ENCODE measurements around the gene ISG15. TPM values are rescaled to one million over a fixed set of nuclear protein-coding genes. Genes with fewer than 3 reads are reported as not detected.

ISG15 gene
- total RNA-seq (2014; rRNA removed; shearing (Covaris generic)), result 201 and 353 TPM in 2 replicates

GRCh38 chr1:1013105-1013921, at the start of gene ISG15:
Gene ISG15, plus strand, starts transcription at chr1:1013497. Its CDS starts 77 bp downstream, at chr1:1013574.
- DNase-seq (ENCODE audit: low read depth in 1 of 2, low spot score in 2 of 2), result peak; percentile 89
- Histone ChIP-seq H3K27ac (peak within 1 kb of the TSS; percentile 66), H3K4me1 (replicated peaks) (peaks cover 20% of the 10 kb centered on the region), H3K36me3 (peaks cover 15% of the 10 kb centered on the region), H3K4me3 (peak within 1 kb of the TSS; percentile 49), H3K9me3 (replicated peaks) (no peaks in the 10 kb centered on the region), H3K27me3 (replicated peaks) (no peaks in the 10 kb centered on the region)

GRCh38 chr1:963746-964525, 49.4 kb upstream of the ISG15 start:
- no peak overlapping the region for H3K4me3 ChIP-seq
- H3K9me3 ChIP-seq (replicated peaks), result no peaks in the 10 kb centered on the region; the same call in 1 of the 2 replicates
- peaks cover 30% of the 10 kb centered on the region for H3K4me1 ChIP-seq (replicated peaks)
- 0 out of 2 replicates have a peak, but pooled peaks cover under 1% of the 10 kb centered on the region for H3K27me3 ChIP-seq (replicated peaks)
- no peak for DNase-seq (ENCODE audit: low read depth in 1 of 2, low spot score in 2 of 2)
- peaks cover 34% of the 10 kb centered on the region for H3K36me3 ChIP-seq
- no peak overlapping the region for H3K27ac ChIP-seq

- Histone ChIP-seq H3K4me3 (no peak overlapping the region), H3K4me1 (replicated peaks) (peaks cover 25% of the 10 kb centered on the region), H3K36me3 (peaks cover 32% of the 10 kb centered on the region), H3K9me3 (replicated peaks) (no peaks in the 10 kb centered on the region), H3K27me3 (replicated peaks) (0 out of 2 replicates have a peak, but pooled peaks cover 3% of the 10 kb centered on the region), H3K27ac (no peak overlapping the region)
- DNase-seq (ENCODE audit: low read depth in 1 of 2, low spot score in 2 of 2), result no peak
These were observed 48.4 kb upstream of the ISG15 start for GRCh38 chr1:964691-965525.

- Histone ChIP-seq H3K36me3 (peaks cover 30% of the 10 kb centered on the region), H3K4me3 (no peak overlapping the region), H3K9me3 (replicated peaks) (no peaks in the 10 kb centered on the region), H3K4me1 (replicated peaks) (peaks cover 22% of the 10 kb centered on the region), H3K27me3 (replicated peaks) (peaks cover 10% of the 10 kb centered on the region; the same call in 1 of the 2 replicates), H3K27ac (no peak overlapping the region)
- no peak for DNase-seq (ENCODE audit: low read depth in 1 of 2, low spot score in 2 of 2)
These were observed 47.7 kb upstream of the ISG15 start for GRCh38 chr1:965526-966134.

GRCh38 chr1:966135-966703, 47.1 kb upstream of the ISG15 start, which contains the start of gene PLEKHN1:
Gene PLEKHN1, plus strand, starts transcription at chr1:966482. Its CDS starts 50 bp downstream, at chr1:966532.
- H3K4me1 ChIP-seq (replicated peaks), result peaks cover 17% of the 10 kb centered on the region
- peaks cover 12% of the 10 kb centered on the region; the same call in 1 of the 2 replicates for H3K27me3 ChIP-seq (replicated peaks)
- peaks cover 30% of the 10 kb centered on the region for H3K36me3 ChIP-seq
- no peak for DNase-seq (ENCODE audit: low read depth in 1 of 2, low spot score in 2 of 2)
- peak within 1 kb of the TSS; percentile 28; the same call in 1 of the 2 replicates for H3K27ac ChIP-seq
- no peaks in the 10 kb centered on the region for H3K9me3 ChIP-seq (replicated peaks)
- peak within 1 kb of the TSS; percentile 54 for H3K4me3 ChIP-seq

- Histone ChIP-seq H3K4me1 (replicated peaks) (peaks cover 13% of the 10 kb centered on the region), H3K27ac (peak overlapping the region; percentile 28; the same call in 1 of the 2 replicates), H3K36me3 (peaks cover 24% of the 10 kb centered on the region), H3K9me3 (replicated peaks) (no peaks in the 10 kb centered on the region), H3K27me3 (replicated peaks) (peaks cover 17% of the 10 kb centered on the region), H3K4me3 (peak overlapping the region; percentile 54)
- DNase-seq (ENCODE audit: low read depth in 1 of 2, low spot score in 2 of 2), result peak; percentile 73 to 81
These were observed 46.5 kb upstream of the ISG15 start for GRCh38 chr1:966704-967300.

GRCh38 chr1:967466-968343, 45.6 kb upstream of the ISG15 start:
- peaks cover 23% of the 10 kb centered on the region for H3K27me3 ChIP-seq (replicated peaks)
- peaks cover 18% of the 10 kb centered on the region for H3K36me3 ChIP-seq
- H3K4me3 ChIP-seq, result no peak overlapping the region
- peaks cover 13% of the 10 kb centered on the region for H3K4me1 ChIP-seq (replicated peaks)
- no peak for DNase-seq (ENCODE audit: low read depth in 1 of 2, low spot score in 2 of 2)
- H3K9me3 ChIP-seq (replicated peaks), result no peaks in the 10 kb centered on the region
- H3K27ac ChIP-seq, result no peak overlapping the region

GRCh38 chr1:969260-969855, 43.9 kb upstream of the ISG15 start:
- no peak overlapping the region for H3K4me3 ChIP-seq
- H3K27ac ChIP-seq, result no peak overlapping the region
- no peak for DNase-seq (ENCODE audit: low read depth in 1 of 2, low spot score in 2 of 2)
- peaks cover 13% of the 10 kb centered on the region for H3K4me1 ChIP-seq (replicated peaks)
- H3K36me3 ChIP-seq, result 0 out of 2 replicates have a peak, but pooled peaks cover 7% of the 10 kb centered on the region
- no peaks in the 10 kb centered on the region for H3K9me3 ChIP-seq (replicated peaks)
- H3K27me3 ChIP-seq (replicated peaks), result peaks cover 23% of the 10 kb centered on the region

GRCh38 chr1:970242-970972, 42.9 kb upstream of the ISG15 start:
- Histone ChIP-seq H3K27ac (no peak overlapping the region), H3K36me3 (0 out of 2 replicates have a peak, but pooled peaks cover 5% of the 10 kb centered on the region), H3K27me3 (replicated peaks) (peaks cover 23% of the 10 kb centered on the region), H3K9me3 (replicated peaks) (no peaks in the 10 kb centered on the region), H3K4me1 (replicated peaks) (peaks cover 13% of the 10 kb centered on the region), H3K4me3 (no peak overlapping the region)
- DNase-seq (ENCODE audit: low read depth in 1 of 2, low spot score in 2 of 2), result no peak

GRCh38 chr1:970973-971730, 42.1 kb upstream of the ISG15 start:
- no peaks in the 10 kb centered on the region for H3K9me3 ChIP-seq (replicated peaks)
- peaks cover 17% of the 10 kb centered on the region for H3K4me1 ChIP-seq (replicated peaks)
- no peak overlapping the region for H3K27ac ChIP-seq

More at GRCh38 chr1:970973-971730, 42.1 kb upstream of the ISG15 start:
- Histone ChIP-seq H3K4me3 (no peak overlapping the region), H3K36me3 (0 out of 2 replicates have a peak, but pooled peaks cover 4% of the 10 kb centered on the region), H3K27me3 (replicated peaks) (peaks cover 23% of the 10 kb centered on the region)
- DNase-seq (ENCODE audit: low read depth in 1 of 2, low spot score in 2 of 2), result no peak

All from SJSA1 (cell line).